KBM-7 (cell line): ENCODE data around the gene CPN2.

Experiments
- DNase-seq: peaks from one replicate; pipeline ENCODE4 v3.0.0-alpha.2; 2015
- in situ Hi-C: fragments of 300-500 bp; cut with MboI; formaldehyde crosslinking; loops from 2 replicates; pipeline ENCODE4 v1.14.3; 2020; ENCODE audit warnings: low sequenced_read_pairs, low pct_unique_long_range_greater_than_20kb, mixed read lengths

The CPN2 gene

DNA sequence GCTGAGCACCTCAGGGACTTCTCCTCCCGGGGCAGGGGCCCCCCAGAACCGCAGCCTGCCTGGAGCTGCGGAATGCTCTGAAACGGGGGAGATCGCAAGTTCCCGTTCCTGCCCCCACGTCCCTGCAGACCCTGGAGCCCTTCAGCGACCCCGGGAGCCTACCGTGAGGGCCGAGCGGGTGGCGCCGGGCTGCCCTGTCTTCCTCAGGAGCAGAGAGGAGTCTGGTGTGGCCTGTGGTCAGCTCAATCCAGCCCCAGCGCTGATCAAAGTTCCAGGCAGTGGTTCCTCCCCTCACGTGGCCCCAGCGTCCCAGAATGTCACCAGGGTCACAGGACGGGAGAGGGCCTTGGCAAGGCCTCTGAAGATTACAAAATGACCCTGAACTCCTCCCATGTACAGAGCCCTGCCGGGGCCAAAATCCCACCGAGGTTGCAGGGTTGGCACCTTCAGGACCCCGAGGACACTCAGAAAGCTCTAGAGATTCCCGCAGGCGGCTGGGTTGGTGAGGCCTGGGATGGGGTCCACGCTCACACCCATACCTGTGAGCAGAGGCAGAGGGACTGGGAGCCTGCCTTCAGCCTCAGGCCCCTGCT is at the start of gene CPN2:
Gene CPN2, minus strand, starts transcription at position 249 of the 593 bp plus-strand sequence. CDS start 8,626 bp downstream, outside the sequence.
- no peak for DNase-seq
- in situ Hi-C loops = no loop called here

DNA sequence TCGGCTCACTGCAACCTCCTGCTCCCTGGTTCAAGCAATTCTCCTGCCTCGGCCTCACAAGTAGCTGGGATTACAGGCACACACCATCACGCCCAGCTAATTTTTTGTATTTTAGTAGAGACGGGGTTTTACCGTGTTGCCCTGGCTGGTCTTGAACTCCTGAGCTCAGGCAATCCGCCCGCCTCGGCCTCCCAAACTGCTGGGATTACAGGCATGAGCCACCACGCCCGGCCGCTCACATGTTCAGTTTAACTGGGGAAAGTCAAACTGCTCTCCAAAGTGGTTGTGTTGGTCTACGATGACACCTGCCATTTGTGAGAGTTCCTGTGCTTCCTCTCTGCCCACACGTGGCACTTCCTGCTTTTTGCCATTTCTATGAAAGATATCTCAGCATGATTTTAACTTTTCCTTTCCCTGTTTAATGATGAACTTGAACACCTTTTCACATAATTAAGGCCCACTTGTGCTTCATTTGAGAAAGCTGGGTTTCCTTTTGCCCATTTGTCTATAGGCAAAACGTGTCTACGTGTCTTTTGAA is 48.8 kb upstream of the CPN2 start:
- in situ Hi-C loops = no loop called here
- peak; percentile 35 for DNase-seq

- DNase-seq = no peak
- in situ Hi-C loops = no loop called here
These were observed 48.0 kb upstream of the CPN2 start, which contains the start of gene GP5 for GRCh38 chr3:194399166-194399565. TSS of gene GP5 (minus strand) at chr3:194399266. CDS start at chr3:194398282, 984 bp downstream.

GRCh38 chr3:194397757-194398312 is 46.7 kb upstream of the CPN2 start:
- in situ Hi-C loops = no loop called here
- no peak for DNase-seq

GRCh38 chr3:194396859-194397756 is 46.0 kb upstream of the CPN2 start:
- in situ Hi-C loops = no loop called here
- no peak for DNase-seq

- in situ Hi-C loops = no loop called here
These were observed 45.4 kb upstream of the CPN2 start for GRCh38 chr3:194396539-194396858.

GRCh38 chr3:194395778-194396538 is 44.8 kb upstream of the CPN2 start:
- DNase-seq = peak; percentile 90
- in situ Hi-C loops = no loop called here

More at GRCh38 chr3:194396539-194396858, 45.4 kb upstream of the CPN2 start:
- DNase-seq = no peak

- in situ Hi-C loops = no loop called here
- no peak for DNase-seq
These were observed 44.1 kb upstream of the CPN2 start for GRCh38 chr3:194395212-194395611.

DNA sequence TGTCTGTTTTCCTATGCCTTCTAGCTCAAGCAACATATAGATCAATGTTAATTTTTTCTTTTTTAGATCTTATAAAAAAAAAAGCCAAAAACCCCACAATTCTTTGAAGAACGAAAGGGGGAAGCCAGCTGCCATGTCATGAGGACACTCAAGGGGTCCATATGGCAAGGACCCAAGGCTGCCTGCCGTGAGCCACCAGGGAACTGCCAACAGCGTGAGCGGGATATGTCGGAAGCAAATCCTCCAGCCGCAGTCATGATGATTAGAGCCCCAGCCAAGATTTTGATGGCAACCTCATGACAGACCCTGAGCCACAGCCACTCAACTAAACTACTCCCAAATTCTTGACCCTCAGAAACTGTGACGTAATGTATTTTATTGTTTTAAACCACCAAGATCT is 41.4 kb upstream of the CPN2 start:
- in situ Hi-C loops = no loop called here
- no peak for DNase-seq

- DNase-seq = no peak
- in situ Hi-C loops = no loop called here
These were observed 39.7 kb upstream of the CPN2 start for GRCh38 chr3:194390835-194391234.

- DNase-seq = no peak
- in situ Hi-C loops = no loop called here
These were observed 38.1 kb upstream of the CPN2 start for GRCh38 chr3:194389269-194389668.

GRCh38 chr3:194387926-194388418 is 36.8 kb upstream of the CPN2 start:
- in situ Hi-C loops = no loop called here
- DNase-seq = no peak

GRCh38 chr3:194387276-194387675 is 36.1 kb upstream of the CPN2 start:
- in situ Hi-C loops = no loop called here
- no peak for DNase-seq

DNA sequence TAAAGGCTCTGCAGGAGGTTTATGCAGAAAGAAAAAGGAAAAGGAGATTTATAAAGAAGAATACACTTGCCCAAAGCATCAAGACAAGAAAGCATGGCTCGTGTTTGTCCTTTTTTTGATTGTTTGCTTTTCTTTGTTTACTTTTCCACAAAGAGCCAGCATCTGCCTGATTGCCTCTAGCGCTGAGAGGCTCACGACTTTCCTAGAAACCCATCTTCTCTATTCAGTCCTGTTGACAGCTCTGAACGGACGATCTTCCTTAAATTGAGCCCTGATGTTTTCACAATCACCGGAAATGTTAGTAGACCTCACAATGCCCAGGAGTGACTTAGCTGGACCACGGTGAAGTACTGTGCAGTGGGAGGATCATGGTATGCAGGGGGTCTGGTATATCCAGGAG is 35.5 kb upstream of the CPN2 start:
- in situ Hi-C loops = no loop called here
- no peak for DNase-seq

DNA sequence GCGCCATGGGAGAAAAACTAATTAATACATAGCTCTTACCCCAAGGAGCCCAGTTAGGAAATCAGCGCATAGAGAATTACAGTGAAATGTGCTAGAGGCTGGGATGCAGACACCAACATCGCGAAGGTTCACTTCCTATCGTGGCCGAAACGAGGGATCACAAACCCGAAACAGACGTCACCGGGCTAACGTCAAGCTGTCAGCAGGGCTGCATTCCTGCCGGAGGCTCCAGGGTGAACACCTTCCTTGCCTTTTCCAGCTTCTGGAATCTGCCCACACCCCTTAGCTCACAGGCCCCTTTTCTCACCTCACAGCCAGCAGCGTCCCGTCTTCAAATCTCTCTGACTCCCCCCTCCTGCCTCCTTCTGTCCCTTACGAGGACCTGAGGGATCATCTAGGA is 34.9 kb upstream of the CPN2 start:
- DNase-seq = no peak
- in situ Hi-C loops = no loop called here

GRCh38 chr3:194384569-194385001 is 33.5 kb upstream of the CPN2 start:
- no peak for DNase-seq
- in situ Hi-C loops = no loop called here

DNA sequence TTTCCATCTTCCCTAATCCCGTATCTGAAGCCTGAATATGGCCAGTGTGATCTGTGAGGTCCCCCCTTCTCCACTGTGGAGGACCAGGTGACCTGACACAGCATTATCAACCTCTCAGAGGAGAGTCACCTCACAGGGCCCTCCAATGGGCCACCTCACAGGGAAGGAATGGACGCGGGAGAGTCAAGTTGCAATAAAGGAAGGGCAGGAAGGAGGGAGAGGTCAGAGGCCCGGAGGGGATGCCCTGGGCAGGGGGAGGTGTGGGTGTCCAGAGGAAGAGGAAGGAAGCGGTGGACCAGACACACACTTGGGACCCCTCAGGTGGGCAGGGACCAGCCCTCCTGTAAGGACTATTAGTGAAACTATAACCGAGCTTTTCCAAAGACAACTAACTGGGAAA is 33.0 kb upstream of the CPN2 start:
- no peak for DNase-seq
- in situ Hi-C loops = no loop called here

- DNase-seq = no peak
- in situ Hi-C loops = no loop called here
These were observed 32.3 kb upstream of the CPN2 start for GRCh38 chr3:194383276-194383940.

DNA sequence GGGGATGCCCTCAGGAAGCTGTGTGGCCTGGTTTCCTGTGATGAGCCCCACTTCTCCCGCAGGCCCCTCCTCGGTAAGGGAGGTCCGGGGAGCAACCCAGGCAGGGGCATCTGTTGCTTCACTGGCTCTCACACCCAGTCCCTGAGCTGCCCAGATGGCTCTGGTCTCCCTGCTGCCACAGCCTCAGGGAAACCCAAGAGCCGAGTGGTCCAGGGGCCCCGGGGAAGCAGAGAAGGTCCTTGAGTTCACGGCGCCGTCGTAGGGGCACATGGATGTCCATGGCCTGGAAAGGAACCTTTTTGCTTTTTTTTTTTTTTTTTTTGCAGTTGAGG is 31.7 kb upstream of the CPN2 start:
- in situ Hi-C loops = no loop called here
- no peak for DNase-seq
